Astrocyte of the hippocampus (primary cell): ENCODE data around the gene KATNAL1.

Source experiments
- DNase-seq: peaks from one replicate; pipeline ENCODE4 v3.0.0; 2011; ENCODE audit warnings: low read depth, low spot score

KATNAL1 gene

GRCh38 chr13:30332456-30333143 is 25.2 kb upstream of the KATNAL1 start:
- no peak for DNase-seq

DNA sequence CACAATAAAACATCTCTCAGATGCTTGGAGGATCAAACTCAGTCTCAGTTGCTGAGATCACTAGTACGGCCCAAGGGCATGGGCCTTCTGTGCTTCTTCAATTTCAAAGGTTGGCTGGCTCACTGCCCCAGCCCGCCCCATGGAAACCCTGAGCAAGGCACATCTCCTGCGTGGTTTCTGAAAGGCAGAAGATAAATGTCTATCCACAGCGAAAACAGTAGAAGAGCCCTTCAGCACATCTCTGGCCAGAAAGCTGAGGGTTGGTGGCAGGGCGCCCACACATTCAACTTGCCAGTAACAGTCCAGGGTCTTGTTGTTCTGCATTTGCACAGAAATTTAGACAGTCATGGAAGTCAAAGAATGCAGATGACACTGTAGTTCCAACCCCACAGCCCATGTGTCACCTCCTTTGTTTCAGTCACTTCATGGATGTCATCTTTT is 24.0 kb upstream of the KATNAL1 start:
- DNase-seq, result no peak

DNA sequence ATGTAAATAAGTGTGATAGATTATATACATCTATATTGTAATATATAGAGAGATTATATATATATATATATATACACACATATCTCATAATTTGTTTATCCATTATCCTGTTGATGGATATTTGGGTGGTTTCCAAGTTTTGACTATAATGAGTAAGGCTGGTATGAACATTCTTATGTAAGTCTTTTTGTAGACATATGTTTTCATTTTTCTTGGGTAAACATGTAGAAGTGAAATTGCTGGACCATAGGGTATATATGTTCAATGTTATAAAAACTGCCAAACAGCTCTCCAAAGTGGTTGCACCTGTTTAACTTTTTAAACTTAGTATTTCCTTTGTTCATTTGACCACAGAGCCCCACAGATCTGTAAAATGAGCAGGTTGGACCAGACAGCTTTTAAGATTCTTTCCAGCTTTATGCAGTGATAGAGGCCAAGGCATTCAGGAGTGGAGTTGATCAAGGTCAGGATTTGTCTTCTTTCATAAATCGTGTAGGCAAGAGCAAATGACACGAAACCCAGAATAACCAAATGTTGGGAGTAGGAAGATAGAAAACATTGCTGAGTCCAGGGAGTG is 21.7 kb upstream of the KATNAL1 start:
- no peak for DNase-seq

DNA sequence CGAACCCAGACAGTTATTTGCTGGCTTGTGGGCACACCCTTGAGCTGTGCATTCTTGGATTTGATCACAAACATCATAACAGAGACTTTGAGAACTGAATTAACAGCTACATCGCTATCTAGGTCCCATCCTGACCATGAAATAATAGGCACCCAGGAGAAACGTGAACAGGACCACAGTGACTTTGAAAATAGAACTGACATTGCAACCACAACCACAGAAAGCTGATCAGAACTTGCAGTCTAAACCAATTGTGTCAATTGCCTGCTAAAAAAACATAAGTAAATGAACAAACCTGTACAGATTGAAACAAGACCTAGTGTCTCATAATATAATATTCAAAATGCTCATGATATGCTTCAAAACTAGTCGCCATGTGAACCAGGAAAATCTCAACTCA is 18.3 kb upstream of the KATNAL1 start:
- DNase-seq, result no peak

DNA sequence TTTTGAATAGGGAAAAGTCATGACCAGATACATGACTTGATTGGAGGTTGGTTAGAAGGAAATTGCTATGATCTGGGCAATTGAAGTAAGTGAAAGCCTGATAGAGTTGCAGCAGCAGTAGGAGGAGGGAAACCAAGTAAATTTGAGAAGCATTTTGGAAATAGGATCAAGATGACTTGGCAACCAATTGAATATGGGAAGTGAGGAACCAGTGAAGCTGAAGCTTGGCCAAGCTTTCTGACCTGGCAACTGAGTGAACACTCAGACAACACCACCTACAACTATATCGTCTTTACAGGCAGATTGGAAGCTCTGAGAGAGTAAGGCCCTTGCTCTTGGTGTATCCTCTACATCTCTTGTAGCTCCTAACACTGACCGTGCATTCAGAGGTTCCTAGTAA is 16.2 kb upstream of the KATNAL1 start:
- no peak for DNase-seq

- no peak for DNase-seq
Measured at GRCh38 chr13:30322428-30322827, 15.1 kb upstream of the KATNAL1 start.

- no peak for DNase-seq
Measured at GRCh38 chr13:30321256-30321655, 13.9 kb upstream of the KATNAL1 start.

DNA sequence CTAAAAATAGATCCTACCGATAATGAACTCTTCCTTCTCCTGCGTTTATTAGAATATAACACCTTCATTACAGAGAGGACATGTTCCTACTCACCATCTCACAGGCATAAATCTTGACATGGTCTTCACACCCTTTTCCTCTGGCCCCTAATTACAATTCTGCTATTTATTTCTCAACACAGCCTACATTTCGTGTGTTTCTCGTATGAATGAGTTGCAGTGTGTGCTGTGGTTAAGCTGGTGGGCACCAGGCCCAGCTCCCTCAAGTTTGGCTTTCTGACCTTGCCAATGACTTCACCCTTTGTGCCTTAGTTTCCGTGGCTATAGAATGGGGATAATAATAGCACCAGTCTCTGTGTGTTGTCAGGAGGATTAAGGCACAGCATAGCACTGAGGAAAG is 12.3 kb upstream of the KATNAL1 start:
- peak; percentile 79 for DNase-seq

DNA sequence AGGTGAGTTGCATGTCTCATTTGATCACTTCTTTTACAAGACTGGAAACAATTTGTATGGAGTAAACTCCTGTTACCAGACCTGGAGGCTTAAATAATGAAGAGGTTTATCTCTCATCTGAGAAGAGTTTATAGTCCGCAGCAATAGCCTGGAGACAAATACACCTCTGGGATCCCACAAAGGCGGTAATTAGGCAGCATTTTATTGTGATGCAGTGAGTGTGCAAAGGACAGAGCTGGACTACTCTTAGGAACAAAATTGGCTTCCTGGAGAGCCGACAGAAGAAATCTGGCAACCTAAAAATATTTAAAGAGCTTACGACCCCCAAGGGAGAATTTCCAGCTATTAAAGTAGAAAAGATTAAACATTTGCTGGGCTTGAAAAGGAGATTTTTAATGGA is 11.8 kb upstream of the KATNAL1 start:
- DNase-seq, result no peak

GRCh38 chr13:30318026-30318425 is 10.7 kb upstream of the KATNAL1 start:
- peak; percentile 46 for DNase-seq

- DNase-seq, result no peak
Measured at GRCh38 chr13:30314562-30314961, 7.2 kb upstream of the KATNAL1 start.

GRCh38 chr13:30314069-30314468 is 6.7 kb upstream of the KATNAL1 start:
- DNase-seq, result no peak

DNA sequence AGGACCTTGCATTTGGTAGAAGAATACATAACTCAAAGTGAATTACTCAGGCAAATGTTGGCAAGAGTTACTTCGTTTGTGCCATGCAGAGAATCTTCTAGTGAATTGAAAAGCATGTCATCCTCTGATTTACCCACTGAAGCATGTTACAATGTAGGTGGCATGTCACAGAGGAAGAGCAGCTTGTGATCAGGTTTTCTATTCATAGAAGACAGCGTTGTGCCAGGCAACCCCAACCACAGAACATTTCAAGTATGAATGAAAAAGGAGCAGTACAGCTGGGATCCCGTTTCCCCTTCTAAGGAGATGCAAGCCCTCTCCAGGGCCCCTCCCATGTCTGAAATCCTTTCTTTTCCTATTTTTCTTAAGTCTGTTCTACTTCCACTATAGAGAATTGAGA is 6.0 kb upstream of the KATNAL1 start:
- DNase-seq, result peak; percentile 30

- DNase-seq, result peak; percentile 59
Measured at GRCh38 chr13:30312904-30313303, 5.6 kb upstream of the KATNAL1 start.

DNA sequence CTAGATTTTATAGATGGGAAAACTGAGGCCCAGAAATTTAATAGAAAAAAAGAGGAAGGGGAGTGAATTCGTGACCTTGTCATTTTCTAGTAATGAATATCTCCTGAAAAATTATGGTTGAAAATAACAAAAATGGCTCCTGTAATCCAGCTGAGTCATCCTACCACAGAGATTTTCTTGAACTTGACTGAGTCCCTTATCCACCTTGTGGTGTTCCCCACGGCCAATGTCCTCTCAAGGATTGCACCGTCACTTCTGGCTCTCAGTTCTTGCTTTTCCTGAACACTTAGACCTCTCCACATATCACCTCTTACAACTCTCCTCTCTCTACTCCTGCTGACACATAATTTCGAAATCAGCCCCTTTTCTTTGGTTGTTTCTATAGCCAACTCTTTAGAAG is 1.2 kb upstream of the KATNAL1 start:
- peak; percentile 53 for DNase-seq

DNA sequence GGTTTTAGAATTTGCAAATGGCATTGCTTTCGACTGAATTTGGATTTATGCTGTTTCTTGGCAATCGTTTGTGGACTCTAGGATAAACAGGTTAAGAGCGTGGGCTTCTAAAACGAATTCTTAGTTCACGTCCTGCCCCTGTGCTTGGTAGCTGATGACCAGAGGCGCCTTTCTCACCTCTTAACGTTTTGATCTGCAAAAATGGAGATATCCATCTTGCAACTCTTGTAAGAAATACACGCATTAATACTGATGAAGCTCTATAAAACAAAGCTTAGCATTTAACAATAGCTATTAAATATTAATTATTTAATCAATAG is 580 bp upstream of the KATNAL1 start:
- no peak for DNase-seq

DNA sequence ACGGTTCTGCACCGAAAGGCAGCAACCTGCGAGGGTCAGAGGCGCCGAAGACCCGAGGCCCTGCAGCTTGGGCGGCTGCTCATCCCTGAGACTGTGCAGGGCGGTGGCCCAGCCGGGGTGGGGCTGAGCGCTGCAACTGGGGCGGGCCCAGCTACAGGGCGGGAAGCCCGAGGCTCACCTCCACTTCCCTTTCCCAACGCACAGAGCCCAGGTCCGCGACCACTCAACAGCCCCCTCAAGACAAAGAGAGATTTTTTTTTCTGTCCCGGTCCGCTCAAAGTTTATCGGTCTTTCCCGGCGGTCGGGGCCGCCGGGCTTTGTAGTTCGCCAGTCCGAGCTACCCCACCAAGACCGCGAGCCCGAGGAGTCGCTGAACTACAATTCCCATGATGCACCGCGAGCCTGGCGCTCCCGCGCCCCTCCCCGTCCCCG is 573 bp downstream of the KATNAL1 start:
- DNase-seq, result peak; percentile 97

GRCh38 chr13:30305456-30305970 is 1.8 kb downstream of the KATNAL1 start:
- DNase-seq, result no peak

GRCh38 chr13:30303269-30303668 is 4.1 kb downstream of the KATNAL1 start:
- DNase-seq, result no peak

DNA sequence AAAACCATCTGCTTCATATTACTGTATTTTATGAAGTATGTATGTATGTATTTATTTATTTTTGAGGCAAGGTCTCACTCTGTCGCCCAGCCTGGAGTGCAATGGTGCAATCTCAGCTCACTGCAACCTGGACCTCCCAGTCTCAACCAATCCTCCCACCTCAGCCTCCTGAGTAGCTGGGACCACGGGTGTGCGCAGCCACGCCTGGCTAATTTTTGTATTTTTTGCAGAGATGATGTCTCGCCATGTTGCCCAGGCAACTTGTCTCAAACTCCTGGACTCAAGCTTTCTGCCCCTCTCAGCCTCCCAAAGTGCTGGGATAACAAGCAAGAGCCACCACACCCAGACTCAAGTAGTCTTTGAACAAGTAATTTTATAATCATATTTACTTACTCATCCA is 5.5 kb downstream of the KATNAL1 start:
- DNase-seq, result no peak

- no peak for DNase-seq
Measured at GRCh38 chr13:30300596-30300995, 6.8 kb downstream of the KATNAL1 start.

DNA sequence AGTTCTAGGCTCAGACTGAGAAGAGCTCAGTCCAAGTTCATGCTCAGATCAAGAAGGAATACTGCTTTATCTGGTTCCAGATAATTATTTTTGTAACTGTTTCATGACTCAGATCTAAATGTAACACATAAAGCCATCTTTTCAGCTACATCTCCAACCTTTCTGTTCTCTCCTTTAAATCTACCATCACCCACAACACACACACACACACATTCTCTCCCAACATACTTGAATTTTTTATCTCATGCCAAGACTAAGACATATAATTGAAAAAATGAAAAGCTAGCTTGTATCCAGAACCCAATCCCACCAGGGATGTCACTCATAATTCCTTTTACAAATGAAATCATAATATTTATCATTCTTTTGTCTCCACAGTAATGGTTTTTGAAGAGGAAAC is 7.6 kb downstream of the KATNAL1 start:
- DNase-seq, result no peak

DNA sequence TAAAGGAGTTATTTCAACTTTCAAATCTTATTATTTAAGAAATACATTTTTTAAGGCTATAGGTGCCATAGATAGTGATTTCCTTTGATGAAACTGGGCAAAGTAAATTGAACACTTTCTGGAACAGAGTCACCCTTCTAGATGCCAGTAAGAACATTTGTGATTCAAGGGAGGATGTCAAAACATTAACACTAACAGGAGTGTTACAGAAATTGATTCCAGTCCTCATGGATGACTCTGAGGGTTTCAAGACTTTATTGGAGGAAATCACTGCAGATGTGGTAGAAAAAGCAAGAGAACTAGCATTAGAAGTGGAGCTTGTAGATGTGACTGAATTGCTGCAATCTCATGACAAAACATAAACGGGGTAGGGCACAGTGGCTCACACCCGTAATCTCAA is 12.2 kb downstream of the KATNAL1 start:
- no peak for DNase-seq

DNA sequence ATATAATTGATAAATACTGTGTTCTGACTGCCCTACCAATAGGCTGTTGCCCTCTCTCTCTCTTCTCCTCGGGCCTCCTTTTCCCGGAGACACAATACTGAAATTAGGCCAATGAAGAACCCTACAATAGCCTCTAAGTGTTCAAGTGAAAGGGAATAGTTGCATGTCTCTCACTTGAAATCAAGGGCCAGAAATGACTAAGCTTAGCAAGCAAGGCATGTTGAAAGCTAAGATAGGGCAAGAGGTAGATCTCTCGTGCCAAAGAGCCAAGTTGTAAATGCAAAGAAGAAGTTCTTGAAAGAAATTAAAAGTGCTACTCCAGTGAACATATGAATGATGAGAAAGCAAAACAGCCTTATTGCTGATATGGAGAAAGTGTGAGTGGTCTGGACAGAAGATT is 13.3 kb downstream of the KATNAL1 start:
- DNase-seq, result no peak
